GM12865 (cell line): ENCODE measurements around the gene ZFX.

ENCODE experiments used
- DNase-seq: peaks from one replicate; pipeline ENCODE4 v3.0.0; 2010; ENCODE audit warnings: low read depth
- H3K4me3 ChIP-seq: 2 replicates; pipeline ENCODE4 v1.5.1; 2011; ENCODE audit warnings: mild to moderate bottlenecking, low read depth, low read length, control low read depth
- CTCF ChIP-seq: IDR thresholded peaks from 2 replicates; pipeline ENCODE4 v1.5.1; 2011; ENCODE audit warnings: low read length, control low read depth, low read depth, inconsistent platforms; ENCODE audit not compliant: insufficient read depth; ENCODE audit errors: missing control alignments

The ZFX gene

DNA sequence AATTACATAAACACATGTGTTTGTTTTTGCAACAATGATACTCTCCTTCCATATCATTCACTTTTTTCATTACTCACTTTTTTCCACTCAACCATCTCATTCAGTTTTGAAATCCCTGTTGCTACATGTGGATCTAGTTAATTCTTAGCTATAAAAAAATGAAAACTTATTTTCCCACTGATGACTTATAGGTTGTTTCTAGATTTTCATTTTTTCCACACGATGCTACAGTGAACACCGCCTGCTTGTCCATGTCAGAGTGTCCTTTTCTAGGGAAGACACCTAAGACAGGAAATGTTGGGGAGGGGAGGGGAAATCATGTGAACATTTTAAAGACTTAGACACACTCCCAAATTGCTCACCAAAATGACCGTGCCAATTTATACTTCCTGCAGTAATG is 94.2 kb downstream of the ZFX start:
- peak; percentile 40 for DNase-seq
- peak overlapping the region; percentile 58 for H3K4me3 ChIP-seq
- TF ChIP-seq CTCF: no peak

DNA sequence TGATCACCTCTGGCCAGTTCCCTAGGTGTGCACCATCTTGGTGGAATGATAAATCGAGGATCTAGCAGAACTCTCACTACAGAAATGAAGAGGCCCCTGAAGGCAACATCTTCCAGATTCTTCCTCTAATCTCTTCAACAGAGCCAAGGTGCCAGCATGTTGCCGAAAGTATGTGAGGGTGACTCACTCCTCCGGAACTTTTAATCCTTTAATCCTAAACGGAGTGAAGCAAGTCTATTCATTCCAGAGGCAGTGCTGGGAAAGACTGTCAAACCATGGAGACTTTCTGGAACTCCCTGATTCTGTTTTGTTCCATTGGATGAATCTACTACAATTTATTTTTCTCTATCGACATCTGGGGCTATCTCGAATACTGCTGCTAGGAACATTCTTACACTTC is 95.7 kb downstream of the ZFX start:
- DNase-seq: no peak
- TF ChIP-seq CTCF: no peak

GRCh38 chrX:24248042-24248441 is 98.5 kb downstream of the ZFX start:
- no peak for TF ChIP-seq CTCF
- DNase-seq: peak; percentile 68
- no peak overlapping the region for H3K4me3 ChIP-seq

More for the DNA sequence above, 95.7 kb downstream of the ZFX start:
- H3K4me3 ChIP-seq: no peak overlapping the region

DNA sequence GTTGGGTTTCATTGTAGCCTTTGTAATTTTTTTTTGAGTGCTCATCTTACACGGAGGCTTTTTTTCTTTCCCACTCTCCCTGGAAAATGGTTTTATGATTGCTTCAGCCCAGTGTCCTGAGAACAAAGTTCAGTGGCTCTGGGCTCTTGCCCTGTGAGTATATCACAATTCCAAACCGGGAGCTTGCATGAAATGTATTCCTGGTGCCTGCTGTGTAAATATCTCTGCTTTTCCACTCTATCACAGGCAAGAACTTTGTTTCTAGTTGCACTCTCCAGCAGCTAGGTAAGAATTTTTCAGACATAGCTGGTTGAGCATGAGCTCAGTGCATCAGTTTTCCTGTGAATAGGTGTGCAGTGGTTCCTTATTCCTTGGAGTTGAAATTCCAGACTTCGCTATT is 103.5 kb downstream of the ZFX start:
- DNase-seq: no peak

GRCh38 chrX:24253469-24253868 is 103.9 kb downstream of the ZFX start:
- TF ChIP-seq CTCF: no peak

More for the DNA sequence above, 103.5 kb downstream of the ZFX start:
- no peak for TF ChIP-seq CTCF
- H3K4me3 ChIP-seq: no peak overlapping the region

DNA sequence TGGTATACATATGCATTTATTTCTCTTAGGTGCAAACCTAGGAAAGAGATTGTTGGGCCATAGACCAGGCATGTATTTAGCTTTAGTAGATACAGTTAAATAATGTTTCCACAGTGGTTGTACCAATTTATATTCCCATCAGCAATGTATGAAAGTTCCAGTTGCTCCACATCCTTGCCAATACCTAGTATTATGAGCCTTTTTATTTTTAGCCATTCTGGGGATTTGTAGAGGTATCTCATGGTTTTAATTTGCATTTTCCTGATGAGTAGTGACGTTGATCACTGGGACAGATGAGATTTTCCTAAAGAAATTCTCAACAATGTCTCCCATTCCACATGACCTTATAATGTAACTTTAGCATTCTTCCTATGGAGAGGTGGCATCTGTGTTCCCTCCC is 107.5 kb downstream of the ZFX start:
- no peak for TF ChIP-seq CTCF
- H3K4me3 ChIP-seq: no peak overlapping the region
- DNase-seq: no peak

More at GRCh38 chrX:24253469-24253868, 103.9 kb downstream of the ZFX start:
- H3K4me3 ChIP-seq: no peak overlapping the region
- peak; percentile 68 for DNase-seq

DNA sequence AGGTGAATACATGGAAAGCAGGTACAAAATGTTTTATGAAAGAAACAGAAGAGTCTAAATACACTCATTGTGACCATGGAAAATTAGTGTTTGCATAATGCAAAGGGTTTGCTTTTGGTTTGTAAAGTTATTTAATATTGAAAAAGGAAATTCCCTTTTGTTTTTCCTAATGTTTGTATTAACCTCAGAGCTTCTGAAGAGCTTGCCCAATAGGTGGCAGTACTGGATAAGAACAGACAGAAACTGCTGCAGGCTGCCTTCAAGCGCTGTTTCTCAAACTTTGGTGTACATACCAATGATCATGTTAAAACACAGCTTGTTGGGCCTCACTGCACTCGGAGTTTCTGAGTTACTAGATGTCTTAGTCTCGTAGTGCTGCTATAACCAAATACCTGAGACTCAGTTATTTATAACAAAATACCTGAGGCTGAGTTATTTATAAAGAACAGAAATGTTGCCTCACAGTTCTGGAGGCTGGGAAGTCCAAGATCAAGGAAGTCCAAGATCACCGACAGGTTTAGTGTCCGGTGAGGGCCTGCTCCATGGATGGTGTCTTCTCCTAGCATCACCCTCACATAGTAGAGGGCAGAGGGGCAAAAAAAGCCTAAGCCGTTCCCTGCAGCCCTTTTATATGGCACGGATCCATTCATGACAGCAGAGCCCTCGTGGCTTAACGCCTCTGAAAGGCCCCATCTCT is 110.2 kb downstream of the ZFX start:
- no peak overlapping the region for H3K4me3 ChIP-seq
- peak; percentile 71 for DNase-seq
- peak; percentile 36 for TF ChIP-seq CTCF
